Activated CD4-positive, alpha-beta T cell treated with anti-CD3 and anti-CD28 coated beads for 36 hours (primary cell): ENCODE data around the gene CRKL. TPM values are rescaled to one million over a fixed set of nuclear protein-coding genes. Genes with fewer than 3 reads are reported as not detected.
A peak's percentile ranks its signal among the peaks of the same experiment; 100 is the strongest.
"Not testable (repeated sequence)": the region's sequence is repeated elsewhere in the genome, so short reads cannot be mapped to it uniquely, and the experiment has no call there.

Experiments used
- ATAC-seq: fragments of 200-7000 bp; cut with Tn5 transposase; one replicate; pipeline ENCODE4 v1.10.0; 2021; ENCODE audit warnings: mild to moderate bottlenecking, moderate library complexity
- CTCF ChIA-PET: fragments of 350-600 bp; sonication (Branson Sonifier 250); formaldehyde crosslinking; loops from one replicate; lab custom pipeline; 2021; ENCODE audit warnings: antibody characterized with exemption; lab: Charles Lee
- POLR2A ChIA-PET: fragments of 350-600 bp; sonication (Branson Sonifier 250); formaldehyde crosslinking; loops from one replicate; lab custom pipeline; 2021; ENCODE audit warnings: antibody characterized with exemption, inconsistent platforms; lab: Charles Lee
- DNase-seq: peaks from one replicate; pipeline ENCODE4 v3.0.0-alpha.2; 2020
- H3K27ac Mint-ChIP-seq: one replicate; pipeline ENCODE4 v1.8.0; 2021; ENCODE audit warnings: mixed read lengths
- H3K27me3 Mint-ChIP-seq: one replicate; pipeline ENCODE4 v1.8.0; 2021; ENCODE audit warnings: mixed read lengths
- H3K36me3 Mint-ChIP-seq: one replicate; pipeline ENCODE4 v1.8.0; 2021; ENCODE audit warnings: low read depth, mixed read lengths
- H3K4me1 Mint-ChIP-seq: one replicate; pipeline ENCODE4 v1.8.0; 2021; ENCODE audit warnings: mixed read lengths
- H3K4me3 Mint-ChIP-seq: one replicate; pipeline ENCODE4 v1.8.0; 2021; ENCODE audit warnings: mild to moderate bottlenecking, moderate library complexity, mixed read lengths
- H3K9me3 Mint-ChIP-seq: one replicate; pipeline ENCODE4 v1.8.0; 2021; ENCODE audit warnings: low read depth, mixed read lengths
- intact Hi-C, 2 experiments: fragments of 100-400 bp; cut with DNase I in 1 of 2; cut with micrococcal nuclease in 1 of 2; formaldehyde crosslinking; loops; one replicate each; pipeline versions ENCODE4 v1.14.2 to v1.15.1; 2022 to 2024; cut with DNase I, micrococcal nuclease
- total RNA-seq, 2 experiments: library from RNA; stranded (reverse); gene quantifications; one replicate each; pipeline ENCODE4 v1.2.3, GENCODE V29; 2021

Gene CRKL
- total RNA-seq, 2 experiments from 2014 or later: 80.8 to 92.0 TPM

DNA sequence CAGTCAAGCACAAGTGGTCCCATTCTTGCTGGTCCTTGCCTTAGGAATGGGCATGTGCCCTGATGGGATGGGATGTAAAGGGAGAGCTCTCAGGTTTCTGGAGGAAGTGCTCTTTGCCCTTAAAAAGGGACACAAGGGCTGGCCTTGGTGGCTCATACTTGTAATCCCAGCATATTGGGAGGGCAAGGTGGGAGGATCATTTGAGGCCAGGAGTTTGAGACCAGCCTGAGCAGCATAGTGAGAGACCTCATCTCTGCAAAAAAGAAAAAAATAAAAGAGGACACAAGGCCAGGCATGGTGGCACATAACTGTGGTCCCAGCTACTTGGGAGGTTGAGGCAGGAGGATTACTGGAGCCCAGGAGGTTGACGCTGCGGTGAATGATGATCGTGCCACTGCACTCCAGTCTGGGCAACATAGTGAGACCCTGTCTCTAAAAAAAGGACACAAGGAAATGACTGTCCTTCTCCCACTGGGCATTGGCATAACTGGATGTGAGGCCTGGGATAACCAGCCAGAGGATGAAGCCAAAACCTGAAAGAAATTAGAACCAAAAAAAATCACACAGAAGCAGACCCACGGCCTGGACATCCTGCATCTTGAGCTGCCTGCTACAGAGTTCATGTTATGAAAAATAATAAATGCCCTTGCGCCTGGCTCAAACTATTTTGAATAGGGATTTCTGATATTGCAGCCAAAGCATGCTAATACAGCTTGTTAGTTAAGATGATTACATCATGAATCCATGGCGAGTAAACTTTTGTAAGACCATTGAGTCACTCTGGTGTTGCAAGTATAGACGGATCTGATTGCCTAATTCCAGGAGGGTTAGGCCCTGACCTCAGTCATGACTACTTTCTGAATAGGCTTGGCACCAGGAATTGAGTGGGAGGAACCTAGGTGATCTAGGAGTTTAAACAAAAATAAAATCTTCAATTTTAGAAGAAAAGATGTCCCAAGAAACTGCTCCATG lies 12.9 kb upstream of the CRKL start:
- intact Hi-C loops: no loop called here
- H3K36me3 Mint-ChIP-seq: no peaks in the 10 kb centered on the region
- H3K4me1 Mint-ChIP-seq: no peaks in the 10 kb centered on the region
- CTCF ChIA-PET: no interaction called here
- no peak overlapping the region for H3K27ac Mint-ChIP-seq
- no peak overlapping the region for H3K4me3 Mint-ChIP-seq
- no peaks in the 10 kb centered on the region for H3K27me3 Mint-ChIP-seq
- DNase-seq: no peak
- POLR2A ChIA-PET: no interaction called here
- no peaks in the 10 kb centered on the region for H3K9me3 Mint-ChIP-seq
- no peak for ATAC-seq

DNA sequence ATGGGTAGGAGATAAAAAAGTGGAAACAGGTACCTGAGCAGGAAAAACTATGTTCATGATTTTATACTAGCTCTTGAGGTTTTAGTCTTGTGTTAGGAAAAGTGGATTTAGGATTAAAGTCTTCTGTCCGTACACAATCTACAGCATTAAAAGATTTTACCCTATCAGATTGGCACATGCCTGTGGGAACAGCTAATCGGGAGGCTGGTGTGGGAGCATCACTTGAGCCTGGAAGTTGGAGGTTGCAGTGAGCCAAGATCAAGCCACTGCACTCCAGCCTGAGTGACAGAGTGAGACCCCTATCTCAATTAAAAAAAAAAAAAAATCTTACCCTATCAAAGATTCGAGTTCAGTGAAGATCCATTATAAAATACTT lies 12.2 kb upstream of the CRKL start:
- Mint-ChIP-seq H3K4me3 (no peak overlapping the region), H3K36me3 (no peaks in the 10 kb centered on the region), H3K27ac (no peak overlapping the region), H3K27me3 (no peaks in the 10 kb centered on the region), H3K9me3 (no peaks in the 10 kb centered on the region), H3K4me1 (no peaks in the 10 kb centered on the region)
- ChIA-PET POLR2A (no interaction called here), CTCF (no interaction called here)
- ATAC-seq (no peak), DNase-seq (no peak)
- intact Hi-C loops: no loop called here

DNA sequence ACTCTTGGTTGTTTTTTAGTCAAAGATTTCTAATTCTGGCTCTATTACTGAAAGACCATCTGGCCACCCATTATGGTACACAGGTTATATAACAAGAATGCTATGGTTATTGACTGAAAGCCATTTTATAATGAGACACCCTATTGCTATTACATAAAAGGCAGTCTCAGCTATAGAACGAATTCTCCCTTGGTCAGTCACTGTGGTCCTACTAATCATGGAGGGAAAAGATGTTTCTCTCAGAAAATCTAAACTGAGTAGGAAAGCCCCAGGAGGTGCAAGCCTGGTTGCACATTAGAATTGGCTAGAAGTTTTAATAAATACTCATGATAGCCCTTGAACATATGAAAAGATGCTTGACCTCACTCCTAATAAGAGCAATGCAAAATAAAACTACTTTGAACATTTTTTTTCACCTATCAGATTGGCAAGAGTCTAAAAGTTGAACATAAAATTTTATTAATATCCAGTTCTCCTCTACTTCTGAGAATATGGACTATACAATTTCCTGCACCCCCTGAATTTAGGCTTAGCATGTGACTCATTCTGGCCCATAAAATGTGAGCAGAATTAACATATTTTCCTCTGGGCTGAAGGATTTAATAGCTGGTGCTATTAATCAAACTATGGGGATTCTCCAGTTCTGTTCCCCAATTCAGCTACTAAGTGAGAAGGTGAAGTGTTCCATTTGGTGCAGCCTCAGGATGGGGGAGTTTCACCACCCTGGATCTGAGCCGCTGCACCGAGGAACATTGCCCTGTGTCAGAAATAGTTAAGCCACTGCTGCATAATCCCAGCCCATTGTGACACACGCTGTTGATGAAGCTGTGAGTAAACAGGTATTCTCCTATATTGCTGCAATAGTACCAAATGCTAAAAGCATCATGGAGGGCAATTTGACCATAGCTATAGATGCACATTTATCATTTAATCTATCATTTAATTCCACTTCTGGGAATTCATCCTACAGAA lies 11.5 kb upstream of the CRKL start:
- DNase-seq (no peak), ATAC-seq (no peak)
- CTCF ChIA-PET: interaction anchor here (0.6 kb wide), 1 partner anchor 437 kb away, joined by 4 read pairs; no protein-coding TSS in a partner anchor
- no peak overlapping the region for H3K4me3 Mint-ChIP-seq
- no peaks in the 10 kb centered on the region for H3K9me3 Mint-ChIP-seq
- POLR2A ChIA-PET: no interaction called here
- intact Hi-C loops: no loop called here
- no peaks in the 10 kb centered on the region for H3K36me3 Mint-ChIP-seq
- no peaks in the 10 kb centered on the region for H3K4me1 Mint-ChIP-seq
- no peak overlapping the region for H3K27ac Mint-ChIP-seq
- H3K27me3 Mint-ChIP-seq: no peaks in the 10 kb centered on the region

DNA sequence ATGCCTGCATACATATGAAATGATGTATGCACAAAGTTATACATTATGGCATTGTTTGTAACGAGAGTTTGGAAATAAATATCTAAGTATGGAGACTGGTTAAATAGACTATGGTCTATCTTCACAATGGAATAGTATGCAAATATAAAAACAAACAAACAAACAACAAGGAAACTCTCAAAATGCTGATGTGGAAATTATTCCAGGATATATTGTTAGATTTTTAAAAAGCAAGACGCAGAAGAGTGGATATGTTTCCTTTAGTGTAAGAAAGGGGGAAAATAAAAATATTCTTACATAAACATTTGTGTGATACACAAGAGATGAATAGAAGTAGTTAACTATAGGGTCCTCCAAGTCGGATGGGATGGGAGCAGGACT lies 10.8 kb upstream of the CRKL start:
- DNase-seq (no peak), ATAC-seq (no peak)
- H3K27ac Mint-ChIP-seq: no peak overlapping the region
- no peak overlapping the region for H3K4me3 Mint-ChIP-seq
- H3K27me3 Mint-ChIP-seq: no peaks in the 10 kb centered on the region
- ChIA-PET POLR2A (no interaction called here), CTCF (interaction anchor here (0.6 kb wide), 1 partner anchor 438 kb away, joined by 4 read pairs; no protein-coding TSS in a partner anchor)
- no peaks in the 10 kb centered on the region for H3K4me1 Mint-ChIP-seq
- H3K9me3 Mint-ChIP-seq: no peaks in the 10 kb centered on the region
- intact Hi-C loops: no loop called here
- H3K36me3 Mint-ChIP-seq: no peaks in the 10 kb centered on the region

DNA sequence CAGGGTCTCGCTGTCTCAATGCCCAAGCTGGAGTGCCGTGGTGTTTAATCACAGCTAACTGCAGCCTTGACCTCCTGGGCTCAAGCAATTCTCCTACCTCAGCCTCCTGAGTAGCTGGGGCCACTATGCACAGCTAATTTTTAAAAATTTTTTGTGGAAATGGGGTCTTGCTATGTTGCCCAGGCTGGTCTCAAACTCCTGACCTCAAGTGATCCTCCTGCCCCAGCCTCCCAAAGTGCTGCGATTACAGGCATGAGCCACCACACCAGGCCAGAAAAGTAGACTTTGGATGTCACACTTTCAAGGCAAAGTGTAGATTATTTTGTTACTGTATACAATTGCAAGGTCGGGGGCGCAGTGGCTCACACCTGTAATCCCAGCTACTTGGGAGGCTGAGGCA lies 8.5 kb upstream of the CRKL start:
- CTCF ChIA-PET: interaction anchor here (0.9 kb wide), 1 partner anchor 9 kb away, joined by 3 read pairs; no protein-coding TSS in a partner anchor
- intact Hi-C loops, ATAC-seq, DNase-seq, H3K4me1 Mint-ChIP-seq, H3K36me3 Mint-ChIP-seq, H3K9me3 Mint-ChIP-seq, H3K27me3 Mint-ChIP-seq, H3K4me3 Mint-ChIP-seq, H3K27ac Mint-ChIP-seq, POLR2A ChIA-PET: not testable (repeated sequence)

DNA sequence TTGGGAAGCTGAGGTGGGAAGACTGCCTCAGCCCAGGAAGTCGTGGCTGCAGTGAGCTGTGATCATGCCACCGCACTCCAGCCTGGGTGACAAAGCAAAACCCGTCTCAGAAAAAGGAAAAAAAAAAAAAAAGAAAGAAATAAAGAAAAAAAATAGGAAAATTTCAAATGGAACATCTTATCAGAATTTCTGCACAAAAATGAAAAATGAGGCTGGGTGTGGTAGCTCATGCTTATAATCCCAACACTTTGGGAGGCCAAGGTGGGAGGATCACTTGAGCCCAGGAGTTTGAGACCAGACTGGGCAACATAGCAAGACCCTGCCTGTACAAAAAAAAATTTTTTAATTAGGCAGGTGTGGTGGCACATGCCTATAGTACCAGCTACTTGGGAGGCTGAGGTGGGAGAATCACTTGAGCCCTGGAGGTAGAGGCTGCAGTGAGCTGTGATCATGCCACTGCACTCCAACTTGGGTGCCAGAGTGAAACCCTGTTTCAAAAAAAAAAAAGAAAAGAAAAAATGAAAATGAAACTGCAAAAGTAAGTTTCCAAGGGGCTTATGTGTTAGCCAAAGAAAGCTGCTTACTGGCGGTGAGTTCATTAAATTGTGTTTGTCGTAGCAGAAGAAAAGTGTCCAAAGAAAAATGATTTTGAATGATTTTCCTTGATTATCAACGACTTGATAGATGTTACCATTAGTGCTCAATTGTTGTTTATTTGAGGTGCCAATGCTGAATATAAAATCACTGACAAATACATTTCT lies 7.5 kb upstream of the CRKL start:
- DNase-seq: no peak
- ChIA-PET POLR2A (no interaction called here), CTCF (interaction anchor here (0.6 to 1.5 kb wide), 2 partner anchors 19 to 988 kb away, joined by 3 read pairs; no protein-coding TSS in a partner anchor)
- Mint-ChIP-seq H3K4me3 (no peak overlapping the region), H3K4me1 (no peaks in the 10 kb centered on the region), H3K27me3 (no peaks in the 10 kb centered on the region), H3K27ac (no peak overlapping the region), H3K9me3 (no peaks in the 10 kb centered on the region), H3K36me3 (no peaks in the 10 kb centered on the region)
- intact Hi-C loops: no loop called here
- no peak for ATAC-seq

- H3K9me3 Mint-ChIP-seq: no peaks in the 10 kb centered on the region
- intact Hi-C loops: no loop called here
- ChIA-PET POLR2A (no interaction called here), CTCF (no interaction called here)
- H3K27ac Mint-ChIP-seq: no peak overlapping the region
- H3K4me3 Mint-ChIP-seq: no peak overlapping the region
- no peaks in the 10 kb centered on the region for H3K36me3 Mint-ChIP-seq
- H3K4me1 Mint-ChIP-seq: peaks cover 7% of the 10 kb centered on the region
- DNase-seq (no peak), ATAC-seq (no peak)
- no peaks in the 10 kb centered on the region for H3K27me3 Mint-ChIP-seq
Observed at GRCh38 chr22:20912494-20912893, 4.7 kb upstream of the CRKL start.

DNA sequence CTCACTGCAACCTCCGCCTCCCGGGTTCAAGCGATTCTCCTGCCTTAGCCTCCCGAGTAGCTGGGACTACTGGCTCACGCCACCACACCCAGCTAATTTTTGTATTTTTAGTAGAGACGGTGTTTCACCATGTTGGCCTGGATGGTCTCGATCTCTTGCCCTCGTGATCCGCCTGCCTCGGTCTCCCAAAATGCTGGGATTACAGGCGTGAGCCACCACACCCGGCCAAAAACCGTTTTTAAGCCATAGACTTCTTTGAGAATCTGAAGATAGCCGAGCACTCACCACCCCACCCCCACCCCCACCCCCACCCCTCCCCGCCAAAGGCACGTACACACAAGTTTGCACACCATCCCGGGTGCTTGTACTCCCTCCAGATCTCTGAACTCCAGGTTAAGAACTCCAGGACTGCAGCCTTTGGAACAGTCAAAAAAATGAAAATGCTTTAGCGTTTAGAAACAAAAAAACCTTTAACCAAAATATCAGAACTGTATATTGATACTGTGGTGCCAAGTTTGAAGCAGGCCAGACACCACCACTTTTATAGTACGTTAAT lies 1.5 kb downstream of the CRKL start:
- POLR2A ChIA-PET: interaction anchor here (0.7 kb wide), 1 partner anchor 67 kb away, joined by 4 read pairs; no protein-coding TSS in a partner anchor
- H3K27me3 Mint-ChIP-seq: no peaks in the 10 kb centered on the region
- H3K36me3 Mint-ChIP-seq: peaks cover 31% of the 10 kb centered on the region
- intact Hi-C loops: loop anchor here (5.0 kb wide), 5 partner anchors 39 to 411 kb away; partner anchors contain the start of genes MED15 (in 1 of the 2) and THAP7 (in 1 of the 2)
- peaks cover 33% of the 10 kb centered on the region for H3K4me1 Mint-ChIP-seq
- H3K9me3 Mint-ChIP-seq: no peaks in the 10 kb centered on the region
- CTCF ChIA-PET: interaction anchor here (0.6 kb wide), 1 partner anchor 184 kb away, joined by 3 read pairs; no protein-coding TSS in a partner anchor
- H3K27ac Mint-ChIP-seq: peak overlapping the region; percentile 92
- H3K4me3 Mint-ChIP-seq: peak overlapping the region; percentile 99
- peak; percentile 24 for DNase-seq
- no peak for ATAC-seq

DNA sequence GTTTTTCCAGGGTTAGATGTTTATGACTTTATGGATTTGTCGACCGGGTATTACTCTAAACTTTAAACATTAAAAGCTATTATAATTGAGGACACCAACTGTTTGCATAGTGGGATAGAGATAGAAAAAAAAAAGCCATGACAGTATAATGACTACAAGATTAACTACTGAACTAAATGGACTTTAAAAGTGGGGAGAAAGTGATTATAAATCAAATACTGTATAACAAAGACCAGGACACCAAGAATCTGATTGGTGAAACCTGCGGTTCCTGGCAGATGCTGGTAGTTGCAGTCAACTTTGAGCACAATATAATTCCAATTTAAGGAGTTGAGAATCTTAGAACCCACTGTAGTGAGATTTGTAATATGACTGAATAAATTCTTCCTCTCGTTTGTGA lies 2.5 kb downstream of the CRKL start:
- H3K4me3 Mint-ChIP-seq: peak overlapping the region; percentile 99

DNA sequence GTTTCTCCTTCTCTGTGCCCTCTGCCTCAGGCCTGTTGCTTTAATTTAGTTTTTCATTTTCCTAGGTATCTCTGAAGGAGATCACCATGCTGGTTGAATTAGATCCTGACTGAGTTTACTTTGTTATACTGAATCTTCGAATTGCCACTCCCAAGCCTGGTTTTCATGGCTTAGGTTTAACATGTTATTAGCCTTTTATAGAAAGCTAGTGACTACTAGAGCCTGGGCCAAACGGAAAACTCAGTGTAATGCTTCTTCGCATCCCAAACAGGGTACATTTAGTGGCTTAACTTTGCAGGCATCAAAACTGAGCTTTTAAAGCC lies 3.6 kb downstream of the CRKL start:
- Mint-ChIP-seq H3K9me3 (no peaks in the 10 kb centered on the region), H3K27ac (peak overlapping the region; percentile 26), H3K36me3 (peaks cover 40% of the 10 kb centered on the region), H3K4me3 (peak overlapping the region; percentile 99), H3K27me3 (no peaks in the 10 kb centered on the region), H3K4me1 (peaks cover 52% of the 10 kb centered on the region)
- POLR2A ChIA-PET: interaction anchor here (1.0 to 1.1 kb wide), 2 partner anchors 9 to 81 kb away, joined by 3 to 5 read pairs; partner anchors contain the start of gene THAP7
- no peak for ATAC-seq
- CTCF ChIA-PET: interaction anchor here (0.9 to 1.9 kb wide), 4 partner anchors 8 to 30 kb away, joined by 3 to 4 read pairs (median 4); no protein-coding TSS in a partner anchor
- intact Hi-C loops: loop anchor here in 1 of 2 experiments (10.0 kb wide), 1 partner anchor 164 kb away; no protein-coding TSS in a partner anchor
- no peak for DNase-seq

More for the DNA sequence above, 2.5 kb downstream of the CRKL start:
- peaks cover 41% of the 10 kb centered on the region for H3K4me1 Mint-ChIP-seq
- H3K27me3 Mint-ChIP-seq: no peaks in the 10 kb centered on the region
- H3K9me3 Mint-ChIP-seq: no peaks in the 10 kb centered on the region
- POLR2A ChIA-PET: no interaction called here
- CTCF ChIA-PET: interaction anchor here (0.7 to 1.9 kb wide), 3 partner anchors 11 to 56 kb away, joined by 3 to 4 read pairs (median 4); no protein-coding TSS in a partner anchor
- H3K36me3 Mint-ChIP-seq: peaks cover 32% of the 10 kb centered on the region
- ATAC-seq: no peak
- DNase-seq: no peak
- intact Hi-C loops: loop anchor here (5.0 to 10.0 kb wide), 6 partner anchors 38 to 412 kb away; partner anchors contain the start of genes MED15 (in 1 of the 2) and THAP7 (in 1 of the 2)
- H3K27ac Mint-ChIP-seq: peak overlapping the region; percentile 53
